NCI-H2081 (cell line): ENCODE measurements around the gene PHF20.
"Not testable (repeated sequence)": the region's sequence is repeated elsewhere in the genome, so short reads cannot be mapped to it uniquely, and the experiment has no call there.

Source experiments
- DNase-seq, 2 experiments: peaks; one replicate each; lab custom pipeline; 2025; lab: John Stamatoyannopoulos, UW

PHF20 gene

DNA sequence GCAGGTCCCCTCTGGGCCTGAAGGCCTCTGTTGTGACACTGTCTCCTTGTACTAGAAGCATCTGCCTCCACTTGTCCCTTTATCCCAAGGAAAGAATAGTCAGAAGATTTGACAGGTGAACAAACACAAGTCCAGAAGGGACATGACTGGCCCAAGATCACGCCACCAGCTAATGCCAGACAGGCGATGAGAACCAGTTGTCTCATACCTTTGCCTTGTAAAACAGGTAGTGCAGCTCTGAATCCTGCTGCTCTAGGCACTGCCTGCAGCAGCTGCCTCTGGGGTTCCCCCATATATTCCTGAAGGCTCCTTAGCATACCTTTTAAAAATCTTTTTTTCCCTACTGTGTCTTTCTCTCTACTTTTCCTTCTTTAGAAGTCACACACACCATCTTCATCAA is 157.5 kb downstream of the PHF20 start:
- no peak for DNase-seq

DNA sequence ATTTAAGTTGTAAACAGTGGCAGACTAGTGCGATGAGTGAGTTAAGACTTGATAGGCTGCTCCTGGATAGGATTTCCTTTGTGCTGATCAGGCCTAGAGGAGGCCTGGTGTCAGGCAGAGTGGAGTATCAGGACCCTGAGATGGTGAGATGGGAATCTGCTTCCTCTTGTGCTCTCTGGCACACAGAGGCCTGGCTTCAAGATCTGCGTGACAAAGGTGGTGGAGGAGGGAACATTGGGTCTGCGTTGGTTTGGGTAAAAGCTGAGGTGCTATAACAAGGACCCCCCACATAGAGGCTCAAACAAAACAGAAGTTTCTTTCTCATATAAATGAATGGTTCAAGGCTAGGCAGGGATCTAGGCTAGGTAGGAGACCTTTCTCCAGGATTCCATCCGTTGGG is 162.2 kb downstream of the PHF20 start:
- DNase-seq = no peak

DNA sequence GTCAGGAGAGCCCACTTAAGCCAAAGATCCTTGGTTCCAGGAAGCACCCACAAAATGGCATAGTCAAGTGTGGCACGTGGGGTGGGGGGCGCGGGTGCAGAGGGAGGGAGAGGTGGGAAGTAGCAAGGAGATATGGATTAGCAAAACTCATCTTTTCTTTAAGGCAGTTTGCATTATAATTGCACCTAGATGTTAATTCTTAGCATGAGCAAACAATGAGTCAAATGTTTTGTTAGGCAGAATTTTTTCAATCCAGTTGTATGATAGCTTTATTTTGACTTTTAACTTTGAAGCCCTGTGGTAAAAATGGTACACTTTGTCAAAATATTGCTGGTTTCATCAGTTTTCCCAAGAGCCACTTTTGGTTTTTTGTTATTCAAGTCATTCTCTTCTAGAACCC is 167.4 kb downstream of the PHF20 start:
- no peak for DNase-seq

DNA sequence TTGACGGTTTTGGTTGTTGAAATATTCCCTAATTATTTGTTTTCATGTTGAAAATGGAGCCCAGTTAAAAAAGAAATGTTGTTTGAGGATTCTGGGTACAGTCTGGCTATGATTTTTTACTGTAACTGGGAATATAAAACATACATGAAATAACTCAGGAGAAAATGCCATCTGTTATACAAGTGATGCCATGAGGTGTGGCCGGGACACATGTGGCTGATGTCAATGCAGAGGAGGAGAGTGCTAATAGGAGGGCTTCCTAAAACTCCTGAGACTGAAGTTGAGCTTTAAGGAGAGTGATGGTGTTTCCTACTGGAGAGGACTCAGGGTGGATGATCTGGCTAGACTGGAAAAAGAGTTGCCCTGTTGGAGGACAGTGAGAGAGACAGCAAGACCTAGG is 169.8 kb downstream of the PHF20 start:
- no peak for DNase-seq

DNA sequence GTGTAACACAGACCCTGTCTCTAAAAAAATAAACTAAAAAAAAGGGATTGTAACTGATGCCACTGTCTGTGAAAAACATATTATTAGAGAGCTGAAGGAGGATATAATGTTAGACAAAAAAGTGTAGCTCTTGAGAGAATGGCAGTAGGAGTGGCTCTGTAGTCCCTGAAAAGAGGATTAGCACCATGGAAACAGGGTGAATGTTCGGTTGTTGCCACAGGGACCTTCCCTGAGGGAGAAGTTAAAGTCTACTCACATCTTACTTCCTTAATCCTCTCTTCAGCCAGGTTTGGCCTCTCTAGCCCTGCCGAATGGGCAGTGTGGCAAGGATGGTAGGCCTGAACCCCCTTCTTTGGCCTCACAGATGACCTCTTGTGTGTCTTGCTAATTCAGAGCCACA is 170.4 kb downstream of the PHF20 start:
- DNase-seq = no peak

DNA sequence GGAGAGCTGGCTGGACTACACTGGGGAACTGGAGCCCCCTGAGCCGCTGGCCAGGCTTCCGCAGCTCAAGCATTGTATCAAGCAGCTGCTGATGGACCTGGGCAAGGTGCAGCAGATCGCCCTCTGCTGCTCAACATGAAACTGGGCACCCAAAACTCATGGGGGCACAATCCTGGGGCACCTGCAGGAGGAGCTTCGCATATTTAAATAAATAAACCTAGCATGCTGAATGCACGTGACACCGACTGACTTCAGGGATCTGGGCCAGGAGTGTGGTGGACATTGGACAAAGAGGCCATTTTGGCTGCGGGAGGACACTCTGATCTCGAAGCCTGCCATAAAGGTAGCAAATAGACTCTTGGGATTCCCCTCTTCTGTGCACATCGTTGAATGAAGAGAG is 175.7 kb downstream of the PHF20 start:
- peak in 1 of 2 experiments; percentile 41 for DNase-seq

DNA sequence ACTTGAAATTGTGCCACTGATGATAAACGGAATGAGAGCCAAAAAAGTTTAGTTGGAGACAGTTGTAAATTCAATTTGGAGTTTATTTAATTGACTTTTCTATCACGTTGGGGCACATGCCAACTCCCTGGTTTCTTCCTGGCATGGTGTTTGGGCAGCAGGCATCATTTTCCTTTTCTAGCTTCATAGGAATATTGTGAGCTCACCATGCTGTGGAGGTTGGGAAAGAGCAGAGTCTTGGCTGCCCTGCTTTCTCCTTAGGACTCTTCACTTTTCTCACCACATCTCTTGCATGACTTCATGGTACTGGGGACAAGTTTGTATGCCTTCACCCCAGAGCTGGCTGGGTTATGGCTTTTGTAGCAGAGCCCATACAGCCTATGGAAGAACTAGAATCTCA is 176.1 kb downstream of the PHF20 start:
- DNase-seq = no peak

DNA sequence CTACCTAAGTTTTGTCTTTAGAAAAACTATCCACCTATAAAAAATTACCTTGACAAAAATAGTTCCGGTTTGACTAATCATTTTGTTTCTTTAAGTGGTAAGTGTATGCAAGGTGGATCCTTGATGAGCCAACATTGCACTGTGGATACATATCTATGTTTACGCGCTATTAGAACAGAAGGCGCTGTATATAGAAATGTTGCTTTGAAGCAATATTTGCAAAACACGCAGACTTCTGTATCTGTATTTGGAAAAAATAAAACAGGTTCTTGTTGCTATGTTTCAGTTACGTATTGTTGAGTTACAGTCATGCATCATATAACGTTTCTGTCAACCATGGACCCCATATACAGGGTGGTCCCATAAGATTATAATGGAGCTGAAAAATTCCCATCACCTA is 178.3 kb downstream of the PHF20 start:
- DNase-seq = no peak

DNA sequence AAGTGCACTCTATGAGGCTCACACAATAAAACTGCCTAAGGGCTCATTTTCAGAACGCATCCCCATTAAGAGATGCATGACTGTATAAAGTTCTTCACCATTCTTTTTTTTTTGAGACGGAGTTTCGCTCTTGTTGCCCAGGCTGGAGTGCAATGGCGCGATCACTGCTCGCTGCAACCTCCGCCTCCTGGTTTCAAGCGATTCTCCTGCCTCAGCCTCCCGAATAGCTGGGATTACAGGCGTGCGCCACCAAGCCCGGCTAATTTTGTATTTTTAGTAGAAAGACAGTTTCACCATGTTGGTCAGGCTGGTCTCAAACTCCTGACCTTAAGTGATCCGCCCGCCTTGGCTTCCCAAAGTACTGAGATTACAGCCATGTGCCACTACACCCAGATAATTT is 180.3 kb downstream of the PHF20 start:
- not testable (repeated sequence) for DNase-seq

DNA sequence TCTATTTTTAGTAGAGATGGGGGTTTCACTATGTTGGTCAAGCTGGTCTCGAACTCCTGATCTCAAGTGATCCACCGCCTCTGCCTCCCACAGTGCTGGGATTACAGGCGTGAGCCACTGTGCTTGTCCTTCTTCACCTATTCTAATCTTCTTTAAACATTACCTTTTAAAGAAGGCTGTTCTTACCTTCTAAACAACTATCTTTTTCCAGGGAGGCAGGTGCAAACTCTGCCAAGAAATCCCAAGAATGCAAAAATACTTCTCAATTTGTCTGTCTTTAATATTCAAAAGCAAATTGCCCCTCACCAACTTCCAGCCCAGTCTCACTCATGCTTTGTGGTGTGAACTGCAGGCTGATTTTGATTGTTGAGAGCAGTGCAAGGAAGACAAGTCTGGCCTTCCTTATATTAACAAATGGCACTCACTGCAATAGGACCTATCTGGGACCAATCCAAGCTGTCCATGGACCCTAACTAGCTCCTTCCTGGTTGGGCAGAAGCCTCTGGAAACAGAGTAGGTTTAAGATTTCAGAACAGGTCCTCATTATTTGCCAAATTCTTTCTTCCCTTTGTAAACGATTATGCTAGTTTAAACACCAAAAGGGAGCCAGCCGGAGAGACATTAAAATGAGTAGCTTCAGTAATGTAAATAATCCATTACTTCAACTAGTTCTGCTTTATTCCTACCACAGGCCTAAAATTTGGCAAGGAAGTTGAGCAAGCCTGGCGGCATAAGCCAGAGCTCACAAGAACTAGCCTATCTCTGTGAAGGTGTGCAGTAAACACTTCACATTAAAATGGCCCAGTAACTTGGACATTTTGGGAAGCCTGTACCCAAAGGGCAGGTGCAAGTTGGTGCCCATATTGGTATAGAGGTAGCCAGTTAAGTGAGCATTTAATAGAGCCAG is 180.9 kb downstream of the PHF20 start:
- DNase-seq = peak in 1 of 2 experiments; percentile 19

DNA sequence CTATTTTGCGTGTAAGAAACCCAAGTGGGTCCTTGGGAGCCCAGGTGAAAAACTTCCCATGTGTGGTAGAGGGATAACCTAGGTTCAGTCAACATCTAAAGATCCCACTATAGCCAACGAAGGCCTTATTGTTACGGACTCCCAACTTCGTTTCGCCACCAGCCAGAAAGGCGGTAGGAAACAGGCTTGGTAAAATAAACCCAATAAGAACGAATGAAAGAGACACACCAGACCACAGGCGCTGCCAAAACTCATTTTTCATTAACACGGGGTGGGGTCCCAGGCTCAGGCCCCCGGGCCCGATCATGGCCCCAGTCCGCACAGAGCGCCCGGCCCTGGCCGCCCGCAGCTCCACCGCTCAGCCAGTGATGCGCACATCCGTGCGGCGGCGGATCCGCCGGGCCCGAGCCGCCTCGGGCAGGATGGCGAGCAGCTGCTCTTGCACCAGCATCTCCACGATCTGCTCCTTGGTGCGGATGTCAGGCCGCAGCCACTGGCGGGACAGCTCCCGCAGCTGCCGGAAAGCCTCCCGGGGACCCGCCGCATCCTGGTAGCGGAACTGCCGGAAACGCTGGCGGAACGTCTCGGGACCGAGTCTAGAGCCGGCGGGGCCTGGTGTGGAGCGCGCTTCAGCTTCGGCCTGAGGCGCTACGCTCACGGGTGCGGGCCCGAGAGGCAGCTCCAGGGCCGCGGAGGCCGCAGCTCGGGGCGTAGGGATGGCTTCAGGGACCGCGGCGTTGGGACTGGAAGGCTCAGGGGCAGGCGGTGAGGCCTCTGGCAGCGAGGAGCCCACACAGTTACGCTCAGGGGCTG is 181.8 kb downstream of the PHF20 start:
- DNase-seq = peak in 1 of 2 experiments; percentile 61

DNA sequence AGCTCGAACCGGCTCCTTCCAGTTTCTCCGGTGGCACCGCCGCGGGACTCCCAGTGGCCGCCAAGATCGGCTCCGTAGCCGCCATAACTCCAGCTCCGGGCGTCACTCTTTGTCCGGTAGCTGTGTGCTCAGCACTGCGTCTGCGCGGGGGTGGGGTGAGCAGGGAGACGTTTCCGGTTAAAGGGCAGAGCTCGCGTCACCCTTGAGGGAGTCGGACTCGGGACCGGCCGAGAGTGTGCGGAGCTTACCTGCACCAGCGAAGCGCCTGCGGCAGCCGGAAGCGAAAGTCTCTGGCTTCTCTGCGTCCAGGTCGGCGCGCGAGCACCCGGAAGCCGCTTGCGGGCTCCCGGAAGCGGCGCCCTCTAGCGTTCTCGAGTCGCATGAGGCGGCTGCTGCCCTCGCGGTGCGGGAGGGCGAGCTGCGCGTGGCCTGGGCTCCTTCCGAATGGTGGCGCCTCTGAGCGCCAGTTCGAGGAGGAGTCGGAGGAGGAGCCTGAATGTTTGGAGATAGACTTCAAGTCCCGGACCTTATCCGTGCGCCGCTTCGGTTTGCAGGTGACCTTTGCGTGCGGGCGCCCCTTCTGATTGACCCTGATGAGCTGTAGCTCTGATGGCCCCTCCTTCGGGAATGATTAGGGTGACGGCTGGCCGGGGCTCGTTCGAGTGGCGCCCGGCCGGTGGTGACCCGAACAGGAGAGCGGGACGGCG is 182.5 kb downstream of the PHF20 start, which contains the start of gene SCAND1:
Gene SCAND1 (minus strand): TSS at position 303 of the 707 bp plus-strand sequence. CDS start 218 bp downstream, at position 85.
- DNase-seq = peak; percentile 97

DNA sequence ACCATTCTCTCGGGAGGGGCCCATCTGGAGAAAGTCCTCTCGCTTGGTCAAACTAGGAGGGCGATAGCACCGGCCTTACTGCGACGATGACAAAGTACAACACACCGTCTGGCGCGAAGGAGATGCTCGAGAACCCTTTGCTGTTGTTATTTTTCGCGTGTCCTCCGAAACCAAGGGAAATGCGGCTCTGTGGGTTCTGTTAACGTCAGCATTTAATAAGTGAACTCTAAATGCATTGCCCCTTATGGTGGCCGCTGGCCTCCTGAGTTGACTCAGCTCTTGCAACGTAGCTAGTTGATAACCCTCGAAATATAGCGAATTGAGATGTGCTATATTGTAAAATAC is 183.1 kb downstream of the PHF20 start:
- no peak for DNase-seq

DNA sequence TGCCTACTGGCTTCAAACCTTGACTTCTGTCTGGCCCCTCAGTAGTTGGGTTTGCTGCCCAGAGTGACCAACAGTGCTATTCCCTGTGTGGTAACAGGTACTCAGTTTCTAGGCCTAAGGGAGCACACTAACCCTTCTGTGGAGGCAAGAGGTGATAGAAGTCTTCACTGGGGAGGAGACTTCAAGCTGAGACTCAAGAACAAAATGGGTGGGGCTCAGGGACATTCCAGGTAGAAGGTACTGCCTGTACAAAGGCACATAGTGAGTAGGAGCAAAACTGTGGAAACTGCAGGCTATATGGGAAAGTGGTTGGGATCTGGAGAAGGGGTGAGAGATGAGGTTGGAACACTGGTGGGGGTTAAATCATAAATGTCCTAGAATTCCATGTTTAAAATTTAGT is 184.8 kb downstream of the PHF20 start:
- no peak for DNase-seq

DNA sequence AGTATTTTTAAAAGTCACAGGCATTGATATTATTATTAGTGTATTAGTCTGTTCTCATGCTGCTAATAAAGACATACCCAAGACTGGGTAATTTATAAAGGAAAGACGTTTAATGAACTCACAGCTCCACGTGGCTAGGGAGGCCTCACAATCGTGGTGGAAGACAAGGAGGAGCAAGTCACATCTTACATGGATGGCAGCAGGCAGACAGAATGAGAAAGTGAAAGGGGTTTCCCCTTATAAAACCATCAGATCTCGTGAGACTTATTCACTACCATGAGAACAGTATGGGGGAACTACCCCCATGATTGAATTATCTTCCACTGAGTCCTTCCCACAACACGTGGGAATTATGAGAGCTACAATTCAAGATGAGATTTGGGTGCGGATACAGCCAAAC is 187.5 kb downstream of the PHF20 start:
- not testable (repeated sequence) for DNase-seq

DNA sequence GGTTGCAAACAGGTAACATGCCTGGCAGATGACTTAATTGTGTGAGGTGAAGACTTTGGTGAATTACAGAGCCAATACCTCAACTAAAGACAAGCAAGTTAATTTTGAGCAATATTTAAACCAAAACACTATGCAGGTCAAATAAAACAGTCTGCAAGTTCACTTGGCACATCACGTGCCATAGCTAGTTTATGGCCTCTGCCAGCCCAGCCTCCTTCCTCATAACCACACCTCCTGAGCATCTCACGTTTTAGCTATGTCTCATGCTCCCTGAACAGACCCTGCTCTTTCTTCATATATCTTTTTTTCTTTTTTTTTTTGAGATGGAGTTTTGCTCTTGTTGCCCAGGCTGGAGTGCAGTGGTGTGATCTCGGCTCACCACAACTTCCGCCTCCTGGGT is 192.1 kb downstream of the PHF20 start:
- DNase-seq = no peak

DNA sequence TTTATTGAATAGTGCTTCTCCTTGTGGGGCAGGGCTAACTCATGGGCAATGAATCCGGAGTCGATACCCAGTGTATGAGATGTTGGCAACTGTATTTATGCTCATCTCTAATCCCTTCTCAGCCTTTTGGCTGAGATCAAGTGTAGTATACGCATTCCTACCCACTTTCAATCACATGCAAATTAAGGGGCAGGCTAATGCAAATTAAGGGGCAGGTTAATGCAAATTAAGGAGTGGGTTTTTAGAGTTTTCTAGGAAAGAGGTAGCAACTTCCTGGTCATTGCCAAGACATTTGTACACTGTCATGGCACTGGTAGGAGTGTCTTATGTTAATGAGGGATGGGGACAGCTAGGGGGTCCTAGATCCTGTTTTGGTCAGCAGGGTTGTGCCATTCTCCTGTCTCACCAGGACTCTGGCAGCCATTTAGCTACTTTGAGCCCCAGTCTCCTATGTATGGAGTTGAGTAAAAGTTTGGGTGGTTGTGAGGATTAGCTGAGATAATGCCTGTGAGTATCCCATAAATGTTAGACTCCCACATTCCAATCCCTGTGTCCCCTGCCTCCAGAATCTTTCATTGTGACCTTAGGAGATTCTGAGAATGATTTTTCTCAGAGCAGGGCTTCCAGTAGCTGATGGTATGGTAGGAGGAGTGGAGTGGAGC is 196.3 kb downstream of the PHF20 start, which contains the start of gene CNBD2:
Gene CNBD2 (plus strand): TSS at position 612 of the 662 bp plus-strand sequence. CDS start 173 bp downstream, outside the sequence.
- DNase-seq = no peak

DNA sequence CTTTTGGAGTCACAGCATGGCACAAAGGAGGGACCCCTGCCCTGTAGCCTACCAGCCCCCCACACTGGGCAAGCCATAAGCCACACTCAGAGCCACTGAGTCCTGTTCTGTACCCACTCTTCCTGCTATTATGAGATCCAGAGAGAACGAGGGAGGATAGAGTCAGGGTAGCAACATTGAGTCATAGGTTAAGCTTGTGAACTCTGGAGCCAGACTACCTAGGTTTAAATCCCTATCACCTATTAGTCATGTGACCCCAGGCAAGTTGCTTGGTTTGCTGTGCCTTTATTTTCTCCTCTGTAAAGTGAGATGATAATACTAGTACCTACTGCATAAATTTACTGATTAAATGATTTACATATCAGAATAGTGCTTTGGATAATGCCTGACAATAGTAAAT is 197.1 kb downstream of the PHF20 start:
- no peak for DNase-seq

DNA sequence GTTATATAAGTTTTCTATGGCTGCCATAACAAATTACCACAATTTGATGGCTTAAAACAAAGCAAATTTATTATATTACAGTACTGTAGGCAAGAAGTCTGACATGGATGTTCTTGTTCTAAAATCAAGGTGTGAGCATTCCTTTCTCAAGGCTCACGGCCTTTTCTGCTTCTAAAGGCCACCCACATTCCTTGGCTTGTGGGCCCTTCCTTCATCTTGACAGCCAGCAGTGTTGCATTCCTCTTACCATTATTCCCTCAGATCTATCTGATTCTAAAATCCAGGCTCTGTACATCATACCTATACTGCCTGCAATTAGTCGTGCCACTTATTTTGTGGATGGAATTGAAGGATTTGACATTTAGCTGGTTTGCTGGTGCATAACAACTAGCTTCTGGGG is 200.2 kb downstream of the PHF20 start:
- no peak for DNase-seq

DNA sequence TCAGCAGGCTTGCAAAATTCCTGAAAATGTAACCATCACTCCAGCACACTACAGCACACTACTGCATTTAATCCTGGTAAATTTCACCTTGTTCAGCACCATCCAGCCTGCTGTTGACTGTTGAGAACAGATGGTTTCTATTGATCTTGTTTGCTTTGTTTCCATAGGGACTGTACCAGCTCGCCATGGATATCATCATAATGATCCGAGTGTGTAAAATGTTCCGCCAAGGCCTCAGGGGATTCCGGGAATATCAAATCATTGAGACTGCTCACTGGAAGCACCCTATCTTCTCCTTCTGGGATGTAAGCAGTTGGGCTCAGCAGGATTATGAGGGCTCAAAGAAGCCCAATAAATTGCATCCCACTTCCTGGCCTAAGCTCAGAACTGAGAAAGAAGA is 200.6 kb downstream of the PHF20 start:
- DNase-seq = peak; percentile 33 to 54

DNA sequence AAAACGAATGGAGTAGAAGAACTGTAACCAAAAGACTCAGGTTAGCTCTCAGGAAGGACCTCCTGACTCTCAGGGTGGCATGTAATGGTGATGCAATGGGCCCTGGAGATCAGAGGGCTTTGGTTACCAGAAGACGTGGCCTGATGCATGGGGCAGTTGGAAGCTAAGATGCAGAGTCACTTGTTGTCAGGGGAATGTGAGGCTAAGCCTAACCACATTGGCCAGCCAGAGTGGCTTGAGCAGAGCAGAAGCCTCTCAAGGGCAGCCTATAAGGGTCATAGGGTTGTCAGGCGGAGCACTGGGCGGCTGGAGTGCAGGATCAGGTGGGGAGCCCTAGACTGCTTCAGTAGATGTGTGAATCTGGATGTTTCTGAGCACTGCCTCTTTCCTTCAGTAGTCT is 202.4 kb downstream of the PHF20 start:
- no peak for DNase-seq
